ENCODE results near the gene TNFRSF19.

Gene TNFRSF19

DNA sequence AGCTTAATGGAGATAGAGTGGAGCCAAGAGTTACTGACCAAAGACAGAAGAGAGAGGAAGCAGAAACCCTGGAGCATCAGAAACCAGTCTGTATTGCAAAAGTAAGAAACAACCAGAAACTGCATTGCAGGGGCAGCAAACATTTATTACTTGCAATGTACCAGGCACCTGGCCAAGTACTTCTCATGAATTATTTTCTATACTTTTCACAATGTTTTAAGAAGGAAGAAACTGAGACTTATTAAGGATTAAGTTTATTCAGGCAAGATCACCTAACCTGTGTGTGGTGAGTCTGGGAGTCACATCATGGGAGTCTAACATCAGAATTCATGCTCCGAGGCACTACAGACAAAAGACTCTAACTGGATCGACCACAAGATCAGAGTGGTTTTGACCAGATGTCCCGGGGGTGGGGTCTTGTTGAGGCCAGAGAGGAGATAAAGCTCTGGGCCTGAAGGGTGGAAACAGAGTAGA, 47.4 kb downstream of the TNFRSF19 start:
- peak overlapping the region; percentile 15 for H2BK5ac ChIP-seq (ENCODE audit: low read depth, low read length, poor library complexity, severe bottlenecking)
- no peak overlapping the region for H2BK120ac ChIP-seq (ENCODE audit: low read depth, low read length)
- H3K4me3 ChIP-seq (ENCODE audit: insufficient read depth in 1 of 2, low read depth in 1 of 2, low read length in 2 of 2): no peak overlapping the region
- H3K36me3 ChIP-seq (ENCODE audit: control insufficient read depth in 1 of 2, insufficient read depth in 2 of 2, low read depth in 1 of 2, low read length in 2 of 2): peaks cover 0 to 3% of the 10 kb centered on the region in 2 experiments
- no peak overlapping the region for H3K18ac ChIP-seq (ENCODE audit: low read depth in 1 of 2, low read length in 2 of 2)
- no peaks in the 10 kb centered on the region for H3K9me3 ChIP-seq (ENCODE audit: control insufficient read depth, low read length)
- no peak overlapping the region for H3K23ac ChIP-seq (ENCODE audit: low read length in 2 of 2)
- peaks cover 2% of the 10 kb centered on the region for H3K79me1 ChIP-seq (replicated peaks; ENCODE audit: low read length, poor library complexity, severe bottlenecking)
- no peak overlapping the region for H2AFZ ChIP-seq (ENCODE audit: low read depth, low read length)
- peaks cover 24% of the 10 kb centered on the region for H3K4me1 ChIP-seq (ENCODE audit: control insufficient read depth, insufficient read depth, low read depth, low read length)
- H3K27ac ChIP-seq (ENCODE audit: low read length, poor library complexity, severe bottlenecking): peak overlapping the region; percentile 83
- DNase-seq: peak; percentile 19
- H3K4ac ChIP-seq (ENCODE audit: low read depth in 1 of 2, low read length in 2 of 2): no peak overlapping the region
- H2BK12ac ChIP-seq (ENCODE audit: low read length in 2 of 2): no peak overlapping the region
- H2BK15ac ChIP-seq (ENCODE audit: low read depth, poor library complexity, severe bottlenecking): no peak overlapping the region
- H2AK5ac ChIP-seq (ENCODE audit: low read length, severe bottlenecking): peak overlapping the region; percentile 96
- H3K9ac ChIP-seq (ENCODE audit: low read length): no peak overlapping the region
- H3K4me2 ChIP-seq (ENCODE audit: low read length, poor library complexity, severe bottlenecking): no peak overlapping the region
- H3K14ac ChIP-seq (ENCODE audit: low read length in 2 of 2): no peak overlapping the region
- peaks cover 0 to 13% of the 10 kb centered on the region in 2 experiments for H3K27me3 ChIP-seq (ENCODE audit: control insufficient read depth in 1 of 2, insufficient read depth in 1 of 2, low read length in 2 of 2)
- H4K91ac ChIP-seq (ENCODE audit: low read length): no peak overlapping the region
- WGBS: 92% methylated on average over 3 of the region's 3 CpGs
- no peak overlapping the region for H4K8ac ChIP-seq (ENCODE audit: low read length)

DNA sequence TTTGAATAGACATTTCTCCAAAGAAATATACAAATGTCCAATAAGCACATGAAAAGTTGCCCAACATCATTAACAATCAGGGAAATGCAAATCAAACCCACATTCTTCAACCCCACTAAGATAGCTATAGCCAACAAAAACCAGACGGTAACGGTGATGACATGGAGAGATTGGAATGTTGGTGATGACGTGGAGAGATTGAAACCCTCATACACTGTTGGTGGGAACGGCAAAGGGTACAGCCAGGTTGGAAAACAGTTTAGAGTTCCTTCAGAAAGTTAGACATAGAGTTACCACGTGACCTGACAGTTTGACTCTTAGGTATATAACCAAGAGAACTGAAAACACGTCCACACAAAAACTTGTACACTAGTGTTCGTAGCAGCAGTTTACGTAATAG, 48.1 kb downstream of the TNFRSF19 start:
- Histone ChIP-seq H2BK5ac (ENCODE audit: low read depth, low read length, poor library complexity, severe bottlenecking) (no peak overlapping the region), H3K23ac (ENCODE audit: low read length in 2 of 2) (no peak overlapping the region)

DNA sequence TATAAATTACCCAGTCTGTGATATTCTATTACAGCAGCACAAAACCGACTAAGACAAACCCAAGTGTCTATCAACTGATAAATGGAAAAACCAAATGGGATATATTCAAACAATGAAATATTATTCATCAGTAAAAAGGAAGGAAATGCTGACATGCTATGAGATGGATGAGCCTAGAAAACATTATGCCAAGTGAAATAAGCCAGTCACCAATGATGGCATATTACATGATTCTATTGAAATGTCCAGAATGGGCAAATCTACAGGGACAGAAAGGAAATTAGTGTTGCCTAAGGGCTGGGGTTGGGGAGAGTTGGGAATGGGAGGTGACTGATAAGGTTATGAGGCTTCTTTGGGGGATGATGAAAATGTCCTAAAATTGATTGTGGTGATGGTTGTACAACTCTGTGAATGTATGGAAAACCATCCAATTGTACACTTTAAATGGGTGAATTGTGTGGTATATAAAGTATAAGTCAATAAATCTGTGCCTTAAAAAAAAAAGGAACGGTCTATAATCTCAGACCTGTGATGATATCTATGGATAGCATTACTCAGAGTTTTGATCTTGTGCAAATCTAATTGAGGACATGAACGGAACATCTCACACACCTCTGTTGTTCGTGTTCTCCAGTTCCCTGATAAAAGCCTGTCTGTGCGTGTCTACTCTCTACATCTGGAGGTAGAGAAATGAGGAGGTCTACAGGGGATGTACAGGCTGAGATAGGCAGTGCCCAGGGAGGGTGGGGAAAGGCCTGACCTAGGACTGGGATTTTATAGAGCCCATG, 49.0 kb downstream of the TNFRSF19 start:
- Histone ChIP-seq H3K36me3 (ENCODE audit: control insufficient read depth in 1 of 2, insufficient read depth in 2 of 2, low read depth in 1 of 2, low read length in 2 of 2) (peaks cover 0 to 3% of the 10 kb centered on the region in 2 experiments), H4K8ac (ENCODE audit: low read length) (peak overlapping the region; percentile 4), H4K91ac (ENCODE audit: low read length) (no peak overlapping the region), H3K18ac (ENCODE audit: low read depth in 1 of 2, low read length in 2 of 2) (no peak overlapping the region), H3K27me3 (ENCODE audit: control insufficient read depth in 1 of 2, insufficient read depth in 1 of 2, low read length in 2 of 2) (peaks cover 0 to 1% of the 10 kb centered on the region in 2 experiments), H2BK5ac (ENCODE audit: low read depth, low read length, poor library complexity, severe bottlenecking) (no peak overlapping the region), H3K9ac (ENCODE audit: low read length) (no peak overlapping the region), H2BK15ac (ENCODE audit: low read depth, poor library complexity, severe bottlenecking) (no peak overlapping the region), H3K14ac (ENCODE audit: low read length in 2 of 2) (no peak overlapping the region), H2BK12ac (ENCODE audit: low read length in 2 of 2) (no peak overlapping the region), H2AFZ (ENCODE audit: low read depth, low read length) (no peak overlapping the region), H3K4me2 (ENCODE audit: low read length, poor library complexity, severe bottlenecking) (no peak overlapping the region), H3K79me1 (replicated peaks; ENCODE audit: low read length, poor library complexity, severe bottlenecking) (peaks cover 2% of the 10 kb centered on the region), H3K4me3 (ENCODE audit: insufficient read depth in 1 of 2, low read depth in 1 of 2, low read length in 2 of 2) (no peak overlapping the region), H3K9me3 (ENCODE audit: control insufficient read depth, low read length) (peaks cover 11% of the 10 kb centered on the region), H3K4me1 (ENCODE audit: control insufficient read depth, insufficient read depth, low read depth, low read length) (peaks cover 22% of the 10 kb centered on the region), H2BK120ac (ENCODE audit: low read depth, low read length) (no peak overlapping the region), H3K4ac (ENCODE audit: low read depth in 1 of 2, low read length in 2 of 2) (no peak overlapping the region), H3K23ac (ENCODE audit: low read length in 2 of 2) (no peak overlapping the region), H2AK5ac (ENCODE audit: low read length, severe bottlenecking) (peak overlapping the region; percentile 19), H3K27ac (ENCODE audit: low read length, poor library complexity, severe bottlenecking) (no peak overlapping the region)
- no peak for DNase-seq
- 98% methylated on average over 4 of the region's 5 CpGs for WGBS

More for the DNA sequence above, 48.1 kb downstream of the TNFRSF19 start:
- Histone ChIP-seq H4K91ac (ENCODE audit: low read length) (no peak overlapping the region), H4K8ac (ENCODE audit: low read length) (no peak overlapping the region), H2BK12ac (ENCODE audit: low read length in 2 of 2) (no peak overlapping the region), H3K4me1 (ENCODE audit: control insufficient read depth, insufficient read depth, low read depth, low read length) (peaks cover 24% of the 10 kb centered on the region), H2AFZ (ENCODE audit: low read depth, low read length) (no peak overlapping the region), H3K79me1 (replicated peaks; ENCODE audit: low read length, poor library complexity, severe bottlenecking) (peaks cover 2% of the 10 kb centered on the region), H2BK15ac (ENCODE audit: low read depth, poor library complexity, severe bottlenecking) (no peak overlapping the region), H3K4ac (ENCODE audit: low read depth in 1 of 2, low read length in 2 of 2) (no peak overlapping the region), H2BK120ac (ENCODE audit: low read depth, low read length) (no peak overlapping the region), H3K4me3 (ENCODE audit: insufficient read depth in 1 of 2, low read depth in 1 of 2, low read length in 2 of 2) (no peak overlapping the region), H2AK5ac (ENCODE audit: low read length, severe bottlenecking) (no peak overlapping the region), H3K4me2 (ENCODE audit: low read length, poor library complexity, severe bottlenecking) (no peak overlapping the region), H3K14ac (ENCODE audit: low read length in 2 of 2) (no peak overlapping the region), H3K27ac (ENCODE audit: low read length, poor library complexity, severe bottlenecking) (peak overlapping the region; percentile 69), H3K27me3 (ENCODE audit: control insufficient read depth in 1 of 2, insufficient read depth in 1 of 2, low read length in 2 of 2) (peaks cover 0 to 11% of the 10 kb centered on the region in 2 experiments), H3K36me3 (ENCODE audit: control insufficient read depth in 1 of 2, insufficient read depth in 2 of 2, low read depth in 1 of 2, low read length in 2 of 2) (peaks cover 0 to 3% of the 10 kb centered on the region in 2 experiments), H3K9me3 (ENCODE audit: control insufficient read depth, low read length) (peaks cover 6% of the 10 kb centered on the region), H3K18ac (ENCODE audit: low read depth in 1 of 2, low read length in 2 of 2) (no peak overlapping the region), H3K9ac (ENCODE audit: low read length) (no peak overlapping the region)
- DNase-seq: peak; percentile 84
- 45% methylated on average over 8 of the region's 8 CpGs for WGBS

DNA sequence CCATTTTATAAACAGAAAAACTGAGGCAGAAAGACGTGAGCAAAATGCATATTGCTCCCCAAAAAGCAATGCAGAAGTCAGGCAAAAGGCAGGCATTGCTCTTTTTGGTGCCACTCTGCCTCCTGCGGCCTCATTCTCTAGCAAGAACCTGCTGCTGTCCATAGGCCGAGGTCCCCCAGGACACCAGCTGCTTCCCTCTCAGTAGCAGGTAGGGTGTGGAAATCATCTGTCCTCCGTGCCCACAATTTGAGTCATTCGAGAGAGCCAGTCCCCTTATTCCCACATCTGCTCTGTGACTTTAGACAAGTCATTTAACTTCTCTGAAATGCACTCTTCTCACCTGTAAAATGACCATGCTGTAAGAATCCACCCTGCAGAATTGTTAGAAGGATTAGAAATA, 50.0 kb downstream of the TNFRSF19 start:
- DNase-seq: no peak
- peaks cover 0 to 3% of the 10 kb centered on the region in 2 experiments for H3K36me3 ChIP-seq (ENCODE audit: control insufficient read depth in 1 of 2, insufficient read depth in 2 of 2, low read depth in 1 of 2, low read length in 2 of 2)

More for the DNA sequence above, 50.0 kb downstream of the TNFRSF19 start:
- Histone ChIP-seq H3K27ac (ENCODE audit: low read length, poor library complexity, severe bottlenecking) (no peak overlapping the region), H2BK12ac (ENCODE audit: low read length in 2 of 2) (no peak overlapping the region), H4K91ac (ENCODE audit: low read length) (no peak overlapping the region), H3K18ac (ENCODE audit: low read depth in 1 of 2, low read length in 2 of 2) (no peak overlapping the region), H2BK15ac (ENCODE audit: low read depth, poor library complexity, severe bottlenecking) (no peak overlapping the region), H2BK120ac (ENCODE audit: low read depth, low read length) (no peak overlapping the region), H3K4me3 (ENCODE audit: insufficient read depth in 1 of 2, low read depth in 1 of 2, low read length in 2 of 2) (no peak overlapping the region), H3K9ac (ENCODE audit: low read length) (no peak overlapping the region), H2AK5ac (ENCODE audit: low read length, severe bottlenecking) (peak overlapping the region; percentile 57), H2BK5ac (ENCODE audit: low read depth, low read length, poor library complexity, severe bottlenecking) (no peak overlapping the region), H4K8ac (ENCODE audit: low read length) (no peak overlapping the region), H2AFZ (ENCODE audit: low read depth, low read length) (no peak overlapping the region), H3K4me2 (ENCODE audit: low read length, poor library complexity, severe bottlenecking) (no peak overlapping the region), H3K4ac (ENCODE audit: low read depth in 1 of 2, low read length in 2 of 2) (no peak overlapping the region), H3K79me1 (replicated peaks; ENCODE audit: low read length, poor library complexity, severe bottlenecking) (peaks cover 2% of the 10 kb centered on the region), H3K27me3 (ENCODE audit: control insufficient read depth in 1 of 2, insufficient read depth in 1 of 2, low read length in 2 of 2) (no peaks in the 10 kb centered on the region), H3K23ac (ENCODE audit: low read length in 2 of 2) (no peak overlapping the region), H3K4me1 (ENCODE audit: control insufficient read depth, insufficient read depth, low read depth, low read length) (peaks cover 21% of the 10 kb centered on the region), H3K14ac (ENCODE audit: low read length in 2 of 2) (no peak overlapping the region), H3K9me3 (ENCODE audit: control insufficient read depth, low read length) (peaks cover 11% of the 10 kb centered on the region)
- 93% methylated on average over 5 of the region's 5 CpGs for WGBS

Measured in mesenchymal stem cell (in vitro differentiated cells and primary cell).